Large intestine (tissue), 3 donors: ENCODE results near the gene KCNQ1. TPM values are rescaled to one million over a fixed set of nuclear protein-coding genes. Genes with fewer than 3 reads are reported as not detected.

Source experiments
- DNase-seq, 2 donors: peaks; one replicate each; pipeline versions ENCODE4 v3.0.0 to v3.0.0-alpha.2; 2013
- H3K27ac ChIP-seq: one replicate; pipeline ENCODE4 v1.5.1; 2013; ENCODE audit warnings: low read length
- H3K27me3 ChIP-seq: 2 replicates; pipeline ENCODE4 v1.6.1; 2013; ENCODE audit warnings: low read length; ENCODE audit not compliant: control insufficient read depth, insufficient read depth
- H3K36me3 ChIP-seq: 2 replicates; pipeline ENCODE4 v1.6.1; 2013; ENCODE audit warnings: low read length; ENCODE audit not compliant: control insufficient read depth, insufficient read depth
- H3K4me1 ChIP-seq: one replicate; pipeline ENCODE4 v1.6.1; 2013; ENCODE audit warnings: low read length; ENCODE audit not compliant: control insufficient read depth, insufficient read depth
- H3K4me3 ChIP-seq: one replicate; pipeline ENCODE4 v1.5.1; 2013; ENCODE audit warnings: low read length
- H3K9me3 ChIP-seq: one replicate; pipeline ENCODE4 v1.6.1; 2013; ENCODE audit warnings: mild to moderate bottlenecking, low read depth, low read length, moderate library complexity; ENCODE audit not compliant: control insufficient read depth
- WGBS: methylation state at CpG from one replicate; pipeline ENCODE4 v1.1.5; 2013; ENCODE audit warnings: low lambda C conversion rate; ENCODE audit not compliant: insufficient coverage; 5-methylcytosine and 5-hydroxymethylcytosine counted together
- polyA plus RNA-seq: library from polyadenylated mRNA; unstranded; fragments of 120-200 nt; gene quantifications from one replicate; pipeline ENCODE4 v1.2.1, GENCODE V29; 2013

KCNQ1 gene
- polyA plus RNA-seq, 1 donor, result 19.5 TPM

GRCh38 chr11:2685051-2685450 is 240.2 kb downstream of the KCNQ1 start:
- Histone ChIP-seq H3K4me3 (no peak overlapping the region), H3K4me1 (peaks cover 29% of the 10 kb centered on the region), H3K36me3 (peaks cover 55% of the 10 kb centered on the region), H3K27ac (no peak overlapping the region), H3K9me3 (no peaks in the 10 kb centered on the region), H3K27me3 (no peaks in the 10 kb centered on the region)
- no CpG with 5 or more reads among the region's 6 CpGs for WGBS
- no peak for DNase-seq

DNA sequence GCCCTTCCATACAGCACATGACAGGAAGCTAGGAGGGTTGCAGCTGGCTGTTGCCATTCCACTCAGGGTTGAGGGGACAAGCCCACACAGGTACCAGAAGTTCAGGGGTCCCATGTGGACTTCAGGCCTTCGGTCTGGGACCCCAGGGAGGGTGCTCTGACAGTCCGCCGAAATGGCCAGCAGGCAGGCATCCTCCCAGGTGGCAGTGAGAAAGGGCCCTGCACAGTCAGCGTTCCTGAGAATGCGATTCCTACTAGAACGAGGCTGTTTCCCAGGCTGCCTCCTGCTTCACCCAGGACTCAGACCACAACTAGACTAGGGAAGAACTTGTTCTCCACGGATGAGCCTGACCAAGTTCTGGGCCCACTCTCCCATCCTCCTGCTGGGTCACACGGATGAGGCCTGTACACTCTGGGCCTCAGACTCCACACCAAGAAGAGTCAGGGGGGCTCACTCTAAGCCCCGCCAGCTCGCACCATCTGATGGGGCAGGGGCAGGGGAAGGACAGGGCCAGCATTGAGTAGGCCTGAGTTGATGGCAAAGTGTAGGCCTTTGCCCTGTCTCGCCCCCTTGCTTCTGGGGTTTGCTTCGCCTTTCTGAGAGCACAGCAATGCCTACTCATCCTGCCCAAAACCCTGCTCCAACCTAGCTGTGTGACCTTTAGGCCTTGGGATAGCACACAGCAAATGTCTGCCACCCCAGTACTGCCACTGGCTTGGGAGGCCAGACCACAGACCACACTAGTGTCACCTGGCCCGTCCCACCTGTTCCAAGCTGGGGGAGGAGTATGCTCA is 241.0 kb downstream of the KCNQ1 start:
- H3K9me3 ChIP-seq, result no peaks in the 10 kb centered on the region
- WGBS, result no CpG with 5 or more reads among the region's 13 CpGs
- H3K4me3 ChIP-seq, result no peak overlapping the region
- H3K27me3 ChIP-seq, result no peaks in the 10 kb centered on the region
- no peak for DNase-seq
- no peak overlapping the region for H3K27ac ChIP-seq
- H3K36me3 ChIP-seq, result peaks cover 58% of the 10 kb centered on the region
- H3K4me1 ChIP-seq, result peaks cover 37% of the 10 kb centered on the region

DNA sequence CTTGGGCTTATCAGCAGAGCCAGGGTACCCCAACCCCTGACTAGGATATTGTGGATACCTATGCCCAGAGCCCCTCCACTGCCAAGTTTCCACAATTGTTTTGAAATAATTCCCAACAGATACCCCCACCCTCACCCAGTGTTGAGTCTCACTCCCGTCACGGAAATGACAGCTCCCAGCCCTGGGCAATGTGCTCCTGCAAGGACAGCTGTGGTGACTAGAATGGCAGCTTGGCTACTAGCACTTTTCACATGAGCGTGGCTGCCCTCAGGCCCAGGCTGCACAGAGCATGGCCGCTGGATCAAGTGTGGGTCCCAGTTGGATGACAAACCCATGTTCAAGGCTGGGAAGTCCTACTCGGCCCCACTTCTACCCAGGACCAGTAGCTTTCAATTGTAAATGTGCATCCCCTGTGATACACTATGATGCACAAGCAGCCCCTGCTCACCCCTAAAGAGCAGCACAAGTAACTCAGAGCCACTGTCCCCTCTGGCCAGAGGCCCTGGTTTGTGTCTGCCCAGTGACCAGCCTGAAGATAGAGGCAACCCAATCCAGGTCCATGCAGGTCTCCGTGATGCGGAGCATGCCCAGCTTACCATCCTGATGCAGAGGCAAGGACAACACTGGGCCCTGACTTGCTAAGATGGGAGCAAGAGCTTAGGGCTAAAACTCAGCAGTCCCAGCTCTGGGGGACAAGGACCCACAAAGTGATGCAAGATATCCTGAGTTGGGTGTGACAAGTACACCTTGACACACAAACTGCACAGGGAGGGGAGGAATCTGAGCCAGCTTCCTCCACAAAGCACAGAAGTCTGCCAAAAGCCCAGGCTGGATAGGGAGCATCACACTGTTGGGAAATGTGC is 241.8 kb downstream of the KCNQ1 start:
- no peaks in the 10 kb centered on the region for H3K9me3 ChIP-seq
- H3K4me3 ChIP-seq, result no peak overlapping the region
- no peak overlapping the region for H3K27ac ChIP-seq
- H3K27me3 ChIP-seq, result no peaks in the 10 kb centered on the region
- no CpG with 5 or more reads among the region's 7 CpGs for WGBS
- DNase-seq, result no peak
- H3K4me1 ChIP-seq, result peaks cover 45% of the 10 kb centered on the region
- H3K36me3 ChIP-seq, result peaks cover 59% of the 10 kb centered on the region

DNA sequence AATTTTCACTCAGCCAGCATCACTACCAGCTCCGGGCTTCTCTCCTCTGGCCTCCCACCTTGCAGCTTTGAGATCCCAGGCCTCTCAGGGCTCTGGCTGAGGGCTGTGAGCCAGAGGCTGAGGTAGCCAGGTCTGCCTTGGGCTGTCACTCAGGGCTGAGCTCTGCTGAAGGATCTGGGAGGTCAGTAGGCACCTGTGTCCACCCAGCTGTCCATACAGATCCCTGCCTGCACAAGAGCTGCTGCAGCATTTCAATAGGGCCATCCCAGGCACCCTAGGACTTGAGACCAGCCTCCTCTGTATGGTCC is 242.4 kb downstream of the KCNQ1 start:
- no peak for DNase-seq
- Histone ChIP-seq H3K27ac (no peak overlapping the region), H3K4me3 (no peak overlapping the region), H3K27me3 (no peaks in the 10 kb centered on the region), H3K4me1 (peaks cover 51% of the 10 kb centered on the region), H3K9me3 (no peaks in the 10 kb centered on the region), H3K36me3 (peaks cover 59% of the 10 kb centered on the region)
- WGBS, result no CpG with 5 or more reads among the region's 1 CpG

GRCh38 chr11:2687782-2688191 is 243.0 kb downstream of the KCNQ1 start:
- Histone ChIP-seq H3K9me3 (no peaks in the 10 kb centered on the region), H3K27me3 (no peaks in the 10 kb centered on the region), H3K4me1 (peaks cover 55% of the 10 kb centered on the region), H3K4me3 (no peak overlapping the region), H3K36me3 (peaks cover 54% of the 10 kb centered on the region), H3K27ac (no peak overlapping the region)
- no CpG with 5 or more reads among the region's 7 CpGs for WGBS
- DNase-seq, result no peak

DNA sequence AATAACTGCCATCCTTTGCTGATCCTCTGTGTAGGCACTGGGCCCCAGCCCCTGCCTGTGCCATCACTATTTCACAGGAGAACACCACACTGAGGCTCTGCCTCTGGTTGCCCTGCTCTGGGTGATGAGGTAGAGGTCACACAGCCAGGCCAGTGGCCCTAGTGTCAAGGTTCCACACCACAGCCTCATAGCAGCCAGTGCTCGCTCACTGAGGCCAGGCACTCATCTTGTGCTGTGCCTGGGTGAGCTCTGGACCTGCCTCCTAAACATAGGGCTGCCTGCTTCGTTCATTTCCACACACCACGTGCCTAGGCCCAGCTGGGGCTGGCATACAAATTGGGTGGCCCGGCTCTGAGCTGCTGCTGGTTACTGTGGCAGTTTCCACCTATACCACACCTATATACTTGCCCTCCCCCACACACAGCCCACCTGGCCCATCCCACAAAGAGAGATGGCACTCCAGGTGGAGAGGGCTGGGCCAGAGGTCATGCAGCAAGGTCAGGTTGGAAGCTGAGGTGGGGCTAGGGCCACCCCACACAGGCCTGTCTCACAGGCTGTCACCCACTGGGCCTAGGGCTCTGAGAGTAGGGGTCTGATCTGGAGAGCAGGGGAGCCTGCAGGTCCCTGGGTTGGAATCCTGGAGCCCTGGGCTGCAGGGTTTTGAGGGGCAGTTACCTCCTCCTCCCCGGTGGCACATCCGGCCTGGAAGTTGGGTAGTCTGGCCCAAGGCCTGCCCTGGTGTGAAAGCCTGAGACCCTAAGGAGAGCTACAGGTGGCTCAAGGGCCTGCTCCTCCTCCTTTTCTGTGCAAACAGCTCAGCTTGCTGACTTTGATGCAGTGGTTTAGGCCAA is 243.8 kb downstream of the KCNQ1 start:
- Histone ChIP-seq H3K27ac (peak overlapping the region; percentile 68), H3K4me1 (peaks cover 60% of the 10 kb centered on the region), H3K27me3 (no peaks in the 10 kb centered on the region), H3K9me3 (no peaks in the 10 kb centered on the region), H3K36me3 (peaks cover 53% of the 10 kb centered on the region), H3K4me3 (no peak overlapping the region)
- DNase-seq, result no peak
- no CpG with 5 or more reads among the region's 6 CpGs for WGBS

DNA sequence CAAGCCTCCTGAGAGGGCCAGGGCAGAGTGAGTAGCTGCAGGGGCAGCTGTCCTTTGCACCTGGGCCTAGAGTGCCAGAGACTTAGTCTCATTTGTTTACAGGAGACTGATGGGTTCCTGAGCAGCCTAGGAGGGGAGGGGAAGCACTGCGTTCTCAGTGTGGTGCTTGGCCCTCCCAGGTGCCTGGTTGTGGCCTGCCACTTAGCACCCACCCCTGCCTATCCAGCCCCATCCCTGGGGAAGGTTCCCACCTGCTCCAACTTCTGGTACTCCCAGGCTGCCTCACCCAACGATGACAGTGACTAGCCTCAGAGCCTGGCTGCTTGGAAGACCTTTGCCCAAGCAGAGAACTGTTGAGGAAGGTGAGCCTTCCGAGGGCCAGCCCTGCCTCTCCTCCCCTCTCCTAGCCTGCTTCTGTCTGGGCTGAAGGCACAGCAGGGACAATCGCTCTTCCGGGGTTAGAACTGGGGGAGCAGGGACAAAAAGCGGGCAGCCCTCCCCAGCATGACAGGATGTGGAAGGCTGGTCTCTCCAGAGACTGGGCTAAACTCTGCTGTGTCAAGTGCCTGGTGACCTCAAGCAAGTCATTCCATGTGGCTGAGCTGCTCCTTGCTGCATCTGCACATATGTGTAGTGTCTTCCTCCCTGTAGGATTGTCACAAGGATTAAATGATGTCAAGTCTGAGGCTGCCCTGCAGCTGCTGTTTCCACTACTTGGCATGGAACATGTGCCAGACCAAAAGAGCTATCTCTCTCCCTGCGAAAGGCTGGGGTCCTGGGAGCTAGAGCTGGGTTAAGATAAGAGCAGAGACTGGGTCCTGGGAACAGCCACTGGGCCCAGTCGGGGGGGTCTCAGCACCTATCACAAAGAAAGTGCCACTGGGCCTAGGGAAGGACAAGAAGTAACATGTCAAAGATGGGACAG is 245.1 kb downstream of the KCNQ1 start:
- no CpG with 5 or more reads among the region's 8 CpGs for WGBS
- Histone ChIP-seq H3K9me3 (no peaks in the 10 kb centered on the region), H3K27ac (peak overlapping the region; percentile 68), H3K4me1 (peaks cover 60% of the 10 kb centered on the region), H3K27me3 (no peaks in the 10 kb centered on the region), H3K36me3 (peaks cover 46% of the 10 kb centered on the region), H3K4me3 (no peak overlapping the region)
- DNase-seq, result peak; percentile 56 to 75

GRCh38 chr11:2690596-2691354 is 246.0 kb downstream of the KCNQ1 start:
- peak in 1 of 2 donors; percentile 57 for DNase-seq
- H3K9me3 ChIP-seq, result no peaks in the 10 kb centered on the region
- WGBS, result no CpG with 5 or more reads among the region's 6 CpGs
- peak overlapping the region; percentile 68 for H3K27ac ChIP-seq
- H3K4me3 ChIP-seq, result no peak overlapping the region
- H3K27me3 ChIP-seq, result no peaks in the 10 kb centered on the region
- H3K4me1 ChIP-seq, result peaks cover 64% of the 10 kb centered on the region
- H3K36me3 ChIP-seq, result peaks cover 40% of the 10 kb centered on the region

- peaks cover 39% of the 10 kb centered on the region for H3K36me3 ChIP-seq
- DNase-seq, result peak in 1 of 2 donors; percentile 27
- H3K27ac ChIP-seq, result no peak overlapping the region
- no peaks in the 10 kb centered on the region for H3K9me3 ChIP-seq
- peaks cover 64% of the 10 kb centered on the region for H3K4me1 ChIP-seq
- no peaks in the 10 kb centered on the region for H3K27me3 ChIP-seq
- WGBS, result no CpG with 5 or more reads among the region's 3 CpGs
- H3K4me3 ChIP-seq, result no peak overlapping the region
Observed at GRCh38 chr11:2691355-2691761, 246.6 kb downstream of the KCNQ1 start.
